GM18861 (cell line): ENCODE results near the gene ZDHHC11.
"Not testable (repeated sequence)": the region's sequence is repeated elsewhere in the genome, so short reads cannot be mapped to it uniquely, and the experiment has no call there.

Experiments used
- ATAC-seq: cut with Tn5 transposase; IDR thresholded peaks from one replicate; pipeline ENCODE4 v1.9.1; 2021; ENCODE audit not compliant: unreplicated experiment

ZDHHC11 gene

DNA sequence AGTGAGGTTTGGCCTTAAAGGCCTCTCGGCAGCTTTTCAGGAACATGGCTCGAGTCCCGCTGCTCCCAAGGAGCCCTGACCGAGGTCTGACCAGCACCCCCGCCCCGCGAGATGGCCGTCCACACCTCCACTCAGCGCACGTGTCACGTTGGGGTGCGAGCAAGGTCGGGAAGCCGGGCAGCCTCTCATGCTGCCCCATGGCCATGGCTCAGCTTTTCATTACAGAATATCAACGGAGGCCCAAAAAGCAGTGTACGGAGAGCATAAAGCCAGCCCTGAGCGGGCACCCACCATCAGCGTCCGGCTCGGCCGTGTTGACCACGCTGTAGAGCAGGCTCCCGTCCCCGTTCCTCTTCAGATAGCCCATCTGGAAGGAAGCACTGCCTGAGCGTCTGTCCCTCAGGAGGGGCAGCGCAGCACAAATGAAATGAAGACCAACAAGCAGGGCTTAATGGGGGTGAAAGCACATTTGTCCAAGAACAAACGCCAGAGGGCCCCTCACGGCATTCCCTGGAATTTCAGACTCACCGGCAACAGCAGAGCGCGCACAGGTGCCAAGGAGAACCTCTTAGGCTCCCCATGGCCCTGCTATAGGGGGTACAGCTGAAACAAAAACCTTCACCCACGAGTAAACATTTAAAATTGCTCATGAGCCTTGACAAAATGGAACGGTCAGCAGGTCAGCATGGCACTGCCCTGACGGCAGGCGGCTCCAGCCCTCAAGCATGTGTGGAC is 30.2 kb upstream of the ZDHHC11 start:
- ATAC-seq, result no peak

DNA sequence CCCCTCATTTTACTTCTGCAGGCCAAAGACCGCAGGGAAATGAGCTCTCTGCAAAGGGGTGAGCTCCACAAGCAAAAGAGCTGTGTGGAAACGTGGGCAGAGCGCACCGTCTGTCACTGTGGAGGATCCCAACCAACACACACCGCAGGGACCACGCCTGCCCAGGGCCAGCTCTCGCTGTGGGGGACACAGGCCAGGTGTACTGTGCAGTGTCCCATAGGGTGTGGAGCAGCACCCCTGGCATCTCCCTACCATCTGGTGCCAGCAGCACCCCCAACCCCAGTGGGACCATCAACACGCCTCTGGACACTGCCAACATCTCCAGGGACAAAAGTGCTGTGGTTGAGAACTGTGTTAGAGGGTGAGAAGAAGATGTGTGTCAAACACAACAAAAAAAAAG is 27.9 kb upstream of the ZDHHC11 start:
- ATAC-seq, result not testable (repeated sequence)

DNA sequence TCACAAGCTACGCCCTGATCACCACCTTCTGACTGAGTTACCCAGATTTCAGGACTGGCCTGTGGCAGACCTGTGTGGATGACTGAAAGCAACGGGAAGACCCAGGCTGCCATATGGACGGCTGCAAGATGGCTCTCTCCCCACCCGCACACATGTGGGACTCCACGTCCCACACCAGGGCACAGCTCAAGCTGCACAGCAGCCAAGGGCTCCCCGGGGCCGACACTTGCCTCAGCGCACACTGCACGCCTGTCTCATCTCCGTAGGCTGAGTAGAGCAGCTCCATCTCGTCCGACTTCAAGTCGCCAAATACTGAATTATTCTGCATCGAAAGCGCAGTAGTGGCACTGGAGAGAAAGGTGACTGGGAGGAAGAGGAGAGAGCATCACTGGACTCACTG is 27.3 kb upstream of the ZDHHC11 start:
- ATAC-seq, result no peak

DNA sequence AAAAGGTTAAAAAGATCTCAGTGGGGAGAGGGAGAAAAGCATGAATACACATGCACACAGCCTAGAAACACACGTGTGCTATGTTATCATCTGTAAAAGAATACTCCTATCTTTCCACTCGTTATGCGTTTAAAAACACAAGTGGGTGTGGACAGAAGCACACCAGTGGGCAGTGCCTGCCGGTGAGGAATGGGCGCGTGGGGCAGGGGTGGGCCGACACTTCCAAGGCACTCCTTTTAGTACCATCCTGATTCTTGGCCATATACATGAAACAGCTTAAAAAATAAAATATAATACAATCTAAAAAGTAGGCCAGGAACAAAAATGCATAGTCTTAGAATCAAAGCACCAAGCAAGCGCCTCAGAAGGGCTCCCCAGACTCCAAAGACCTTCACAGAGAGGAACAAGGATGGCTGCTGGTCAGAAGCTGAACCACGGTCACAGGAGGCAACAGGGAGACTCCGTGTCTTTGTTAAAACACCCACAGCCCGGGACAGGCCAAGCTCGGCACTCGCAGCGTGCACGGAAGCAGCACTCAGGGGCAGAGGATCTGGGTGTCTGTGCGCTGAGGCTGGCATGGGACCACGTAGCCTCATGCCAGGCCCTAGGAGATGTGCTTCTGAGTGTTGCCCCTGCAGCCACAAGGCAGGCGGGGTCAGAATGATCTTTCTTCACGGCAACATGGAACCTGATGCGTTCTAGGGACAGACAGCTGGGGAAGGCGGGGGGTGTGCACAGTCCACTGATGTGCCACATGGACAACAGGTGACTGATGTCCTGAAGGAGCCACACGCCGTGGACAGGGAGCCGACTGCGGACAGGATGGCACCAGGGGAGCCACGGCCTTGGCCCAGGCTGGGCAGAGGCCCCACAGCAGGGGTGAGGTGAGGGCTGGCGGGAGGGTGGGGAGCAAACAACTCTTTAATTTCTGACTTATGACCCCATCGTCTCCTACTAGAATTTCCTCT is 25.9 kb upstream of the ZDHHC11 start:
- no peak for ATAC-seq

DNA sequence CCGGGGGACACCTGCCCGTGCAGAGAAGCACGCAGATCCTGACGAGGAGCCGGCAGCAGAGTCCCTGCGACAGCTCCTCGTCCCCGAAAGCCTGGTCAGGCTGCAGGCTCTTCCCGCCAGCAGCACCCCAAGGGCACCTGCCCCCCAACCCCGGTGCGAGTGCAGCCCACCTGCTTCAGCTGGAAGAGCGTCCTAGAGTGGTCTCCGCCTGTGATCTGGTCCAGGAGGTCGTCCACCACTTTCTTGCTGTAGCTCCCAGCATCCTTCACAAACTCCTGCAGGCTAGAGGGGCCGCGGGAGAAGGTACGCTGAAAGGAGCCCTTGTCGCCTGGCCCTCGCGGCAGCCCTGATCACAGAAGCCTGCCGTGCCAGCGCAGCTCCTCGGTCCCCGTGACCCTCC is 25.1 kb upstream of the ZDHHC11 start:
- ATAC-seq, result no peak

DNA sequence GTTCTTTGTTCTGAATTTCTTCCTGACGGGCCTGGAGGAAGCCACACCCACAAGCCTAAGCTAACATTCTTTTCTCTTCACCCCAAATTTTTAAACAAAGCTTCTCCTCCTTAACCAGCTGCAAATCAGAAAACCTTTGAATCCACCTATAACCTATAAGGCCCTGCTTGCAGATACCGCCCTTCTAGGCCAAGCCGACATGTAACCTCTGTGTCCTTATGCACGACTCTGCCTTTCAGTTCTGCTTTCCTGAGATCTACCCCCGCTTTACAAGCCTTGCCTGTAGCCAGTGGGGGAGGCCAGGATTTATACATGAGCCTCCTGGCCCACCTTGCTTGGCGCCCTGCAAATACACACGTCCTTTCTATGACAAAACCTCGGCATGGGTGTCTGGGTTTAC is 22.5 kb upstream of the ZDHHC11 start:
- ATAC-seq, result no peak

DNA sequence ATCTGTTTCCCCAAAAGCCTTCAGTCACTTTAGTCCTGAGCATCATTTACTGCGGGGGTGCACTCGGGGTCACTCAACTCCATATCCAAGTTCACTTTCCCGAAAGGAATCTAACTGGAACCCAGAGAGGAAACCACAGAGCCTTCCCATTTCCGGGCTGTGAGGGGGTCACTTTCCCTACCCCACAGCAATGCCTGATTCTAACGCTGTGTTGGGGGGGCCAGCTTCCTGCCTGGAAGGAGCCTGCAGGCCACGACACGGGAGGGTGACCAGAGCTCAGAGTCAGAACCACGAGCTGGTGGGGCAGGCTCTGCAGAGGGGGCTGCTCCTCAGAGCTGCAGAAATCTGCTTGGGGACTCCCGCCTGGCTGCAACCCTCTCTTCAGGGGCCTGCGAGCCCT is 21.5 kb upstream of the ZDHHC11 start:
- no peak for ATAC-seq

DNA sequence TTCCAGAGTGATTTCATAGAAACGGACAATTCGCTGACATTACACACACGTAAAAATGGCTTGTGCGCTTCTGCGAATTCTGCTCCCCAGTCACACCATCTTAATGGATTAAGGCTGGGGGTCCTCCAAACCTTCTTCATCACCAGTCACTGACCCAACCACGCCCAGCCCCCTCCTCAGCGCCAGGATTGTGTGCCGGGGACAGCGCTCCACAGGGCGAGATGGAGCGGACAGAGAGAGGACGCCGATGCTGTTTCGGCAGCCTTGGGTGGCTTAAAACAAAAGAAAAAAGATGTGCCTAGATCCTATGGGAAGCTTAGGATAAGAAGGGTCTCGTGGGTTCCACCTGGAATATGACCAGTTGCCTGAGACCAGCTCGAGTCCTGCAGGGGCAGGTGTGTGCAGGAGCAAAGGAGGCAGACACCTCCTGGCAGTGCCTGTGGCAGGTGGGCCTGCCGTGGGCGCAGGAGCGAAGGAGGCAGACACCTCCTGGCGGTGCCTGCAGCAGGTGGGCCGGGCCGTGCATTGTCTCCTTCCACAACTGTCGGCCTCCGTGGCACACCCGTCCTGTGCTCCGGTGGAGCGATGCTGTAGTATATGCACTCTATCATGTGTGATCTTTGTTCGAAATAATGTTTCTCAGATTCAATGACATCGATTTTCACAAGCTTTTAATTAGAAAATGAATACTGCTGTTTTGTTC is 21.0 kb upstream of the ZDHHC11 start:
- ATAC-seq, result no peak

DNA sequence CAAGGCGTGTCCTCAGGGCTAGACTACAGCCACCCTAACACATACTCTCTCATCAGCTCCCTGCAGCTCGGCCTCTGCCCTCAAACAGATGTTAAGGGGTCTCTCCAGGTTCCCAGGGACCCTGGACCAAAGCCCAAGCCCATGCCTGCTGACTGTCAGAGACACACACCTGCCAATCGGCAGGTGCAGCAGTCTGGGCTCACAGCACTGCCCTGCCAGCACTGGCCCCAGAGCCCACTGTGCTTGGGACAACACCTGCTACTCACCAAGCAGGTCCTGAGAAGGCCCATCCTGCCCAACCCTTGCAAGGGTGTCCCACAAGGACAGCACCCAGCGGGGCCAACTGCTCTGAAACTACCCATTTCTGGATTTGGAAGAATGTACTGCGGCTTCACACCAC is 20.2 kb upstream of the ZDHHC11 start:
- no peak for ATAC-seq

DNA sequence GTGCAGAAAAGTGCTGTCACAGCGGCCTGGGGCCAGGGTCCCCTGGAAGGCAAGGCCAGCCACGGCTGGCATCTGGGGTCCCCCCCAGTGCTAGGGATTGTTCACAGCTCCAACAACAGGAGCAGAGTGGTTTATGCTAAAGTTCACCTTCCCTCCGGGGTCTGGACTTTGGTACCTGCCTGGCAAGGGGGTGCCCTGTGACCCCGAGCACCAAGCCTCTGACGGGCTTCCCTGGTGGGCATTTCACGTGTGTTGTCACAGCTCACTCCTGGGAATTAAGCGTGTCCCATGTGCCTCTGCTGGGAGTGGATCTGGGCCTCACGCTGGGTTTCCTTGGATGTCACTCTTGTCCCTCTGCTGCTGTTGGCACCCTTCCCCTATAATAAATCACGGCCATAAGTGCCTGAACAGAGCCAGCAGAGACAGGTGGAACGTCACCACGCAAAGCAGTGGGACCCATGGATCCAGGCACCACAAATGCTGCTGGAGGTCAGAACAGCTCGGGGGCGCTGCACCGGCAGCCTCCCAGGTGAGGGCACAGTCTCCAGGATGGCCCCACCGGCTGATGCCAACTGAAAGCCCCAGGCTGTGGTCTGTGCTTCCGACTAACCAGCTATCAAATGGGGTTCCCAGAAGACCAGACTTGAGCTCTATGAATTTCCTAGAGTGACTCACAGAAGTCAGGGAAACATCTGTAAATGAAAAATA is 17.8 kb upstream of the ZDHHC11 start:
- ATAC-seq, result no peak

DNA sequence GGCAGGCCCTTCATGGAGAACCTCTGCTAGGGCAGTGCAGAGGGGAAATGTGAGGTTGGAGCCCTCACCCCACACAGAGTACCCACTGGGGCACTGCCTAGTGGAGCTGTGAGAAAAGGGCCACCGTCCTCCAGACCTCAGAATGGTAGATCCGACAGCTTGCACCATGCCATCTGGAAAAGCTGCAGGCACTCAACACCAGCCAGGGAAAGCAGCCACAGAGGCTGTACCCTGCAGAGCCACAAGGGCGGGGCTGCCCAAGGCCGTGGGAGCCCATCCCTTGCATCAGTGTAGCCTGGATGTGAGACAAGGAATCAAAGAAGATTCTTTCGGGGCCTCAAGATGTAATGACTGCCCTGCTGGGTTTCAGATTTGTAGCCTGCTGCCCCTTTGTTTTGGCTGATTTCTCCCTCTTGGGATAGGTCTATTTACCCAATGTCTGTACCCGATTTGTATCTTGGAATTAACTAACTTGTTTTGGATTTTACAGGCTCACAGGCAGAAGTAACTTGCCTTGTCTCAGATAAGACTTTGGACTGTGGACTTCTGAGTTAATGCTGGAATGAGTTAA is 16.6 kb upstream of the ZDHHC11 start:
- no peak for ATAC-seq

DNA sequence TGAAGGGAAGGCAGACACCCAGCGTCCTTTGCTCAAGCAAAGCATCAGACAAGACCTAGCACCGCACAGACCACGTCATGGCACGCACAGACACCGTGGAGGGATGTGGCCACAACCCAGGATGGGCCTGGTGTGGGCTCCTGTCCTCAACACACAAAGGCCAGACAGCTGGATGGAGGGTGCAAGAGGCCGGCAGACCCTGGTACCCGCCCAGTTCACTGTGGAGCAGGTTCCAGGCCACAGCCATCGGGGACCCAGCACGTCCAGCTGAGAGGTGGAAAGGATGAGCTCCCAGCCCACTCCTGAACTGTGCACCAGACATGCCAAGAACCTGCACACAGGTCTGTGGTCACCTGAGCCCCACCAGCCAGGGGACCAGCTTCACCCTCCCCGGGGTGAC is 15.0 kb upstream of the ZDHHC11 start:
- ATAC-seq, result no peak

DNA sequence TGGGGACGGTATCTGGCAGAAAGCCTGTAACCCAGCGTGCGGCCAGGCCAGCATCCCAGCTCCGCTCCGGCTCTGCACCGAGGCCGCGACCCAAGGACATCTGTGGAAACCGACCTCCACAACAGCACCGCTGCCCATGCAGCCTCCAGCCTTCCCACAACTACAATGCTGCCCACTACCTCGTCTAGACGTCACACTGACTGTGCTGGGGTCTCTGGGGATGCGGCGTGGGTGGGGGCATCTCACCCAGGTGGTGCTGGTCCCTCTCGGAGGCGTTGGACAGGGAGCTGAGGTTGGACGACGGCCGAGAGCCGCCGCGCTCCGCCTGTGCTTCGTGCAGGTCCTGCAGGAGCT is 14.4 kb upstream of the ZDHHC11 start:
- no peak for ATAC-seq

DNA sequence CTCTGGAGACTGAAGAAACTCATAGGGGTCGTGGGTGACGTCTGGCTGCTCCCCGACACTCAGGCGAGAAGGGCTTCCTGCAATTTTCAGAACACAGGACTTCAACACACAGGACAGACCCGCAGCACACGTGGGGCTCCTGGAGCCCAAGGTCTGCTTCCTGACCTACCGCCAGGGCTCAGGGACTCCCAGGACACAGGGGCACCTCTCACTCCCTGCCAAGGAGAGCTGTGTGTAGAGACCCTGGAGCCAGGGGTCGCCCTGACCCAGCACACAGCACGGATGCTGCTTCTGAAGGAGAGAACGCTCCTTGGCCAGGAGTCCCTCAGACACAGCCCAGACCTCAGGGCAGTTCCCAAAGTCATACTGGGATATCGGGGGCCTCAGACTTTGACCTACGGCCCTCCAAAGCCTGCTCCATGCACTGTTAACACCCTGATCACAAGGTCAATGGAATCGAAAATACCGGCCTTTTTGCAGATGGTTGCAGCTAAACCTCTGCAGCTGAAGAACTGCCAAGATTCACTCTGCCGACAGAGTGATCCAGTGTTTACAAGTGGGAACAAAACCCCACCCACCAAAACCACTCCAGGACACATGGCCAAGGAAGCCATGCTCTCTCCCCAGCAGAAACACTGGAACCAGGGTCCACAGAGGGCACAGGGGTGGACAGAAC is 13.8 kb upstream of the ZDHHC11 start:
- ATAC-seq, result no peak

DNA sequence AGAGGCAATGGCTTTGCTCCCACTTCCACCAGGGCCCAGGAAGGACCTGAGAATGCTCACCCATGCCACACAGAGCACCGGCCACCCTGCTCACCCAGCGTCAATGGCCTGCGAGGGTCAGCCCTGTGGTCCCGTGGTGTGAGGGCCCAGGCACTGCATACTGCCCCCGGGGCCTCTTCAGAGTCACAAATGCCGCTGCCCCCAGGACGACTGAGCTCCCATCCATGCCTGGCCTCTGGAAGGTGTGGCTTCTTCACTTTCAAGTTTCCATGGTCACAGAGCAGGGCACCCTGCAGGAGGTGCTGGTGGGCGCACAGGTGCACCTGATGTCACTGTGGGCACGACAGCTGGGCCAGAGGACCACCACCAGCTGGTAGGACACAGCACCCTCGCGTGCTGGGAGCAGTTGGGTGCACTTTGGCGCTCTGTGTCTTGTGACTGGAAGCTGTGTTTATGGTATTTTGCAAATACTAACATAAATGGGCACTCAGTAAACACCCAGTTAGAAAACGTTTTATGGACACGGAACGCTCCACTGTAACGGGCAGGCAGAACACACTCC is 12.5 kb upstream of the ZDHHC11 start:
- ATAC-seq, result no peak

DNA sequence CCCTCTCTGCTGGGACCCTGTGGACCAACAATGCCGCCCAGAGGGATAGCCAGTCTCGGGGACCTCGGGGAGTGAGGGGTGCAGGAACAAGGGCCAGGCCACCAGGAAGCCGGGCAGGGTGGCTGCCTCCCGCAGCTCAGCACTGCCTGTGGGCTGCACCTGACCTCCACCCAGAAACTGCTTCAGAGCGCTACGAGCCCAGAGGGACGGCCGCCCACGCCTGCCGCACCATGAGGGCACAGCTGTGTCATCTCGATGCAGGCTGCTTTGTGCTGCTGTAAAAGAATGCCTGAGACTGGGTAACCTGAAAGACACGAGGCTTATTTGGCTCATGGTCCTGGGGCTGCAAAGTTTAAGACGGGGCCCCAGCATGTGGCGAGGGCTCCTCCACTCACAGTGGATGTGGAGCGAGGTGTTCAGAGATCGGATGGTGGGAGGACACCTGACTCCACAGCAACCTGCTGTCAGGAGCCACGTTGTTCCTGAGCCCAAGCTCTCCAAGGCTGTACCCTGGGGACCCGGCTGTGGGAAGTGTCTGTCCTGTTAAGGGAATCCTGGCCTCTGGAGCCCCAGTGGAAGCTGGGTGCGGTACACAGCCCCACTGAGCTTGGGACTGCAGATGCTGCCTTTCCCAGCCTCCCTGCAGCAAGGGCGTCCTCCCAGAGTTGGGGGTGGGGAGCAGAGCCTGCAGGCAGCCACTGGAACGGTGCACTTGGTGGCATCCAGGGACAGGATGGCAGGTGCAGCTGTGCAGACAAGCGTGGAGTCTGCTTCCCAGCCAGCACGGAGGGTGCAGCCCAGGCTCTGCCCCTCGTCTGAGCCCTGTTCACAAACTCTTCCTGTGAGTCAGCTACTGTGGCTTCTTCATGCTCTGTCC is 11.8 kb upstream of the ZDHHC11 start:
- ATAC-seq, result no peak

DNA sequence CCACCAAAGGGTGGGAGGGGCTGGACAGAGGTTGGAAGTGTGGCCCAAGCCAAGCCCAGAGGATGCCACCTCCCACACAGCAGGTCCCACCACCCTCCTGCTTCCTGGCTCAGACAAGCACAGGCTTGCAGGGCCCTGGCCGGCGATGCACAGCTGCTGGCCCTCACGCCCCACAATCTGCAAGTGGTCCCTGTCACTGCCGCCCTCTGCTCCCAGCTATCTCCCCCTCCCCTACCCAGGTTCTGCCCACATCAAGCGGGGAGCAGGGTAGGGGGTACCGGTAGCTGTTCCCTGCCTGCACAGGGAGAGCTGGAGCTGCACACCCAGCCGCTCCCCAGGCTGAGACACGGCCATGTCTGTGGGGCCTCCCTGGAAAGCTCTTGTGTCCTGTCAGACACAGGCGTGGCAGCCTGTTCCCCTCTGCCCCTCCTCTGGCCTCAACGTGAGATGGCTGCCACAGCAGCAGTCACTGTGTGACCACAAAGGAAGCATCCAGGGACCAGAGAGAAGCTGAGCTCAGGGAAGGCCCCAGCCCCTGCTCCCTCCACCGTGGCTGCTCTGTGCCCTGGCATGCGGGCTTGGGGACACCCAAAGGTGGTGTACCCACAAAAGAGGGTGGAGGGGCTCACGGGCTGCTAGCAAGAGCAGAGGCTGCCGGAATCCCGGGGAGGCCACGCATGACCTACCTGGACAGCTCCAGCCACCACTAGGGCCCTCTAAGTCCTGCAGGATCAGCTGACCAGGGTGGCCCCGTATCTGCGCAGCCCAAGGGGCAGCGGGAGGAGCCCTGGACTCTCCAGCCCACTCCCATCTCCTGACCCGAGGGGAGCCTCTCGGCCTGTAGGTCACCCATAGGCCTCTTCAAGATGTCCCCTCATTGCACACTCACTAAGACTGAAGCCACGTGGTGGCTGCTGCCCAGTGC is 10.9 kb upstream of the ZDHHC11 start:
- no peak for ATAC-seq
